H1 (cell line): ENCODE measurements around the gene BATF3. TPM values are rescaled to one million over a fixed set of nuclear protein-coding genes. Genes with fewer than 3 reads are reported as not detected.
A peak's percentile ranks its signal among the peaks of the same experiment; 100 is the strongest.

Experiments
- CTCF ChIA-PET: fragments of 300-600 bp; sonication (Branson Sonifier 250); formaldehyde crosslinking; loops from one replicate; lab custom pipeline; 2021; ENCODE audit not compliant: partially characterized antibody; lab: Charles Lee
- POLR2A ChIA-PET: fragments of 300-600 bp; sonication (Branson Sonifier 250); formaldehyde crosslinking; loops from one replicate; lab custom pipeline; 2021; ENCODE audit warnings: inconsistent platforms; ENCODE audit not compliant: partially characterized antibody; lab: Charles Lee
- DNase-seq, 2 experiments: peaks; one replicate each; pipeline versions ENCODE4 v3.0.0 to v3.0.0-alpha.2; 2010 to 2022; ENCODE audit warnings: low spot score in 2 of 2, low read depth in 1 of 2, mixed read lengths in 1 of 2
- FAIRE-seq: peaks from 2 replicates; lab custom pipeline; 2011; peaks lifted over from hg19 to GRCh38; lab: Jason Lieb, UNC
- H2AFZ ChIP-seq: 2 replicates; pipeline ENCODE4 v1.8.1; 2012; ENCODE audit warnings: low read length, inconsistent platforms
- H2AK5ac ChIP-seq: 2 replicates; pipeline ENCODE4 v1.6.1; 2013; ENCODE audit warnings: low read depth, low read length
- H2BK120ac ChIP-seq: replicated peaks from 2 replicates; pipeline ENCODE3; 2013; ENCODE audit warnings: low read depth, low read length, inconsistent platforms
- H2BK12ac ChIP-seq: 2 replicates; pipeline ENCODE4 v1.6.1; 2013; ENCODE audit warnings: low read depth, low read length
- H2BK15ac ChIP-seq: 2 replicates; pipeline ENCODE4 v1.6.1; 2013; ENCODE audit warnings: low read length
- H2BK20ac ChIP-seq: 2 replicates; pipeline ENCODE4 v1.6.1; 2013; ENCODE audit warnings: low read length
- H2BK5ac ChIP-seq: 2 replicates; pipeline ENCODE4 v1.6.1; 2013; ENCODE audit warnings: low read depth, low read length
- H3K14ac ChIP-seq: 2 replicates; pipeline ENCODE4 v1.6.1; 2013; ENCODE audit warnings: inconsistent platforms; ENCODE audit not compliant: insufficient read length
- H3K18ac ChIP-seq: 2 replicates; pipeline ENCODE4 v1.6.1; 2013; ENCODE audit warnings: low read length; ENCODE audit errors: extremely low read depth
- H3K23ac ChIP-seq: 2 replicates; pipeline ENCODE4 v1.6.1; 2013; ENCODE audit warnings: inconsistent platforms; ENCODE audit not compliant: insufficient read length
- H3K23me2 ChIP-seq: 2 replicates; pipeline ENCODE4 v1.6.1; 2013; ENCODE audit warnings: low read depth, low read length
- H3K27ac ChIP-seq: 2 replicates; pipeline ENCODE4 v1.6.1; 2011; ENCODE audit warnings: low read depth, low read length, inconsistent platforms
- H3K27me3 ChIP-seq, 4 experiments: replicated peaks in 1 of 4; 1 replicate in 1 of 4; 2 replicates in 3 of 4; pipeline versions ENCODE4 v1.6.1 to v1.8.1; 2011 to 2013; ENCODE audit warnings: low read length in 3 of 4, mild to moderate bottlenecking in 3 of 4, inconsistent platforms in 2 of 4, mixed read lengths in 2 of 4, moderate library complexity in 1 of 4; ENCODE audit not compliant: control insufficient read depth in 3 of 4, insufficient read depth in 3 of 4; ENCODE audit errors: extremely low read depth in 1 of 4
- H3K36me3 ChIP-seq, 4 experiments: 2 replicates each; pipeline versions ENCODE4 v1.6.1 to v1.8.1; 2011 to 2013; ENCODE audit warnings: mild to moderate bottlenecking in 4 of 4, low read length in 3 of 4, moderate library complexity in 2 of 4, control low read depth in 1 of 4, inconsistent platforms in 1 of 4; ENCODE audit not compliant: insufficient read depth in 4 of 4, control insufficient read depth in 2 of 4
- H3K4ac ChIP-seq: replicated peaks from 2 replicates; pipeline ENCODE3; 2013; ENCODE audit warnings: low read length, low read depth, mixed read lengths, inconsistent platforms; ENCODE audit not compliant: insufficient read length
- H3K4me1 ChIP-seq, 4 experiments: replicated peaks in 1 of 4; 1 replicate in 1 of 4; 2 replicates in 3 of 4; pipeline versions ENCODE4 v1.6.1 to v1.8.1; 2011 to 2013; ENCODE audit warnings: low read length in 3 of 4, inconsistent platforms in 2 of 4, mixed read lengths in 1 of 4; ENCODE audit not compliant: insufficient read depth in 4 of 4, control insufficient read depth in 3 of 4
- H3K4me2 ChIP-seq, 2 experiments: 2 replicates each; pipeline versions ENCODE4 v1.6.1 to v1.8.1; 2011 to 2013; ENCODE audit warnings: low read depth in 2 of 2, low read length in 2 of 2, control low read depth in 1 of 2, inconsistent platforms in 1 of 2, mild to moderate bottlenecking in 1 of 2; ENCODE audit not compliant: insufficient read depth in 1 of 2
- H3K4me3 ChIP-seq, 4 experiments: fragments of 200-600, 300-600 bp in 1 of 4; sonication (generic), shearing (Covaris generic), sonication (Bioruptor Twin) in 1 of 4; 2 replicates each; pipeline versions ENCODE4 v1.5.1 to v1.8.1; 2011 to 2016; ENCODE audit warnings: low read length in 4 of 4, low read depth in 3 of 4, control low read depth in 2 of 4, inconsistent platforms in 2 of 4, mild to moderate bottlenecking in 2 of 4, mixed read lengths in 1 of 4, moderate library complexity in 1 of 4; ENCODE audit not compliant: insufficient read depth in 2 of 4; ENCODE audit errors: extremely low read depth in 1 of 4
- H3K56ac ChIP-seq: replicated peaks from 2 replicates; pipeline ENCODE3; 2013; ENCODE audit warnings: low read depth, mild to moderate bottlenecking, mixed read lengths, low read length, inconsistent platforms; ENCODE audit not compliant: insufficient read length
- H3K79me1 ChIP-seq: 2 replicates; pipeline ENCODE4 v1.6.1; 2013; ENCODE audit warnings: low read depth, low read length, control low read depth
- H3K79me2 ChIP-seq, 2 experiments: 2 replicates each; pipeline versions ENCODE4 v1.6.1 to v1.8.1; 2012 to 2013; ENCODE audit warnings: low read length in 2 of 2, mild to moderate bottlenecking in 2 of 2, inconsistent platforms in 1 of 2; ENCODE audit not compliant: insufficient read depth in 2 of 2, control insufficient read depth in 1 of 2
- H3K9ac ChIP-seq, 4 experiments: replicated peaks in 1 of 4; 1 replicate in 1 of 4; 2 replicates in 3 of 4; pipeline versions ENCODE4 v1.6.1 to v1.8.1; 2011 to 2013; ENCODE audit warnings: low read depth in 3 of 4, low read length in 3 of 4, control low read depth in 2 of 4, mild to moderate bottlenecking in 2 of 4, moderate library complexity in 2 of 4, inconsistent platforms in 1 of 4; ENCODE audit errors: extremely low read depth in 1 of 4
- H3K9me3 ChIP-seq, 2 experiments: 2 replicates each; pipeline versions ENCODE4 v1.6.1 to v1.8.1; 2012 to 2013; ENCODE audit warnings: mild to moderate bottlenecking in 2 of 2, moderate library complexity in 2 of 2, control low read depth in 1 of 2, inconsistent platforms in 1 of 2, low read depth in 1 of 2, low read length in 1 of 2, mixed read lengths in 1 of 2; ENCODE audit not compliant: insufficient read depth in 2 of 2
- H4K20me1 ChIP-seq, 2 experiments: replicated peaks in 1 of 2; 2 replicates each; pipeline versions ENCODE3 to v1.8.1; 2011 to 2013; ENCODE audit warnings: inconsistent platforms in 2 of 2, low read length in 2 of 2, mild to moderate bottlenecking in 1 of 2; ENCODE audit not compliant: insufficient read depth in 2 of 2, control insufficient read depth in 1 of 2
- H4K5ac ChIP-seq: 2 replicates; pipeline ENCODE4 v1.6.1; 2013; ENCODE audit warnings: low read length, low read depth, mixed read lengths, inconsistent platforms; ENCODE audit not compliant: insufficient read length
- H4K8ac ChIP-seq: 2 replicates; pipeline ENCODE4 v1.8.0; 2013; ENCODE audit warnings: mild to moderate bottlenecking, moderate library complexity, low read length, inconsistent platforms; ENCODE audit not compliant: insufficient read depth; ENCODE audit errors: extremely low read depth
- H4K91ac ChIP-seq: replicated peaks from 2 replicates; pipeline ENCODE3; 2013; ENCODE audit warnings: low read length, mixed read lengths, inconsistent platforms; ENCODE audit not compliant: insufficient read length
- ASH2L ChIP-seq: fragments of 200-600, 300-600 bp; sonication (generic); IDR thresholded peaks from one replicate; pipeline ENCODE4 v1.7.1; 2017; ENCODE audit warnings: low read length
- CTBP2 ChIP-seq: IDR thresholded peaks from 2 replicates; pipeline ENCODE4 v1.7.0; 2011; ENCODE audit warnings: borderline replicate concordance, mild to moderate bottlenecking, moderate library complexity, mixed read lengths, low read length; ENCODE audit not compliant: insufficient read depth, insufficient read length
- GABPA ChIP-seq: IDR thresholded peaks from 2 replicates; pipeline ENCODE4 v1.6.1; 2011; ENCODE audit warnings: mild to moderate bottlenecking, low read length, moderate library complexity, borderline replicate concordance; ENCODE audit not compliant: insufficient read depth
- HDAC6 ChIP-seq: IDR thresholded peaks from one replicate; pipeline ENCODE4 v1.7.1; 2012; ENCODE audit warnings: low read depth, mild to moderate bottlenecking, inconsistent platforms, low read length, moderate library complexity
- KDM1A ChIP-seq: fragments of 200-600, 300-600 bp; sonication (generic); IDR thresholded peaks from 2 replicates; pipeline ENCODE4 v1.7.1; 2016; ENCODE audit warnings: mild to moderate bottlenecking, low read length, borderline replicate concordance
- MAFK ChIP-seq: IDR thresholded peaks from 2 replicates; pipeline ENCODE4 v1.6.1; 2012; ENCODE audit warnings: low read depth, mild to moderate bottlenecking, improper control_type of control experiment, low read length
- NANOG ChIP-seq: IDR thresholded peaks from 2 replicates; pipeline ENCODE4 v1.6.1; 2011; ENCODE audit warnings: low read length, low read depth, mild to moderate bottlenecking, inconsistent platforms; ENCODE audit not compliant: insufficient read depth, poor library complexity, severe bottlenecking
- WGBS, 2 experiments: shearing (Covaris generic) in 1 of 2; methylation state at CpG; one replicate each; pipeline versions ENCODE4 v1.1.6 to v1.1.7; 2013 to 2015; ENCODE audit warnings: low lambda C conversion rate in 2 of 2, mixed read lengths in 2 of 2, inconsistent platforms in 1 of 2, low coverage in 1 of 2, missing lambda C conversion rate in 1 of 2; ENCODE audit not compliant: insufficient replicate concordance in 2 of 2, insufficient coverage in 1 of 2, insufficient read length in 1 of 2; ENCODE audit errors: extremely low coverage in 1 of 2, missing lambda C conversion rate in 1 of 2; 5-methylcytosine and 5-hydroxymethylcytosine counted together
- polyA plus RNA-seq, 7 experiments: library from polyadenylated mRNA; depleted of rRNA in 3 of 7; stranded (reverse) in 5 of 7; unstranded in 2 of 7; fragments of >200 nt in 5 of 7; fragments of 200-250 nt in 2 of 7; gene quantifications; 1 replicate in 5 of 7; 2 replicates in 1 of 7; 4 replicates in 1 of 7; pipeline versions ENCODE4 v1.2.1 to v1.2.3, GENCODE V29; 2011 to 2013; ENCODE audit warnings: missing spikeins in 2 of 7, mixed read lengths in 2 of 7
- total RNA-seq: library from RNA; stranded (reverse); fragmentation: NEBNext Ultra II Directional; extraction: Animal tissue kit (Norgen Biotek cat#: 25700); gene quantifications from 2 replicates; pipeline ENCODE4 v1.2.1, GENCODE V29; 2021

Gene BATF3
- total and polyA plus RNA-seq, 2 of the 8 experiments (the other 6 are each of a cell fraction or from before 2014, with no cell fraction given) = 6.3 TPM

- Histone ChIP-seq H2AK5ac (no peak overlapping the region), H2BK120ac (no peak overlapping the region), H3K23ac (no peak overlapping the region), H4K5ac (no peak overlapping the region), H3K79me2 (no peaks in the 10 kb centered on the region), H2BK20ac (no peak overlapping the region), H3K79me1 (no peaks in the 10 kb centered on the region; the same call in 1 of the 2 replicates), H3K18ac (no peak overlapping the region), H3K56ac (no peak overlapping the region), H2BK12ac (no peak overlapping the region), H4K91ac (no peak overlapping the region), H2BK15ac (no peak overlapping the region), H3K14ac (no peak overlapping the region), H3K23me2 (no peaks in the 10 kb centered on the region), H4K20me1 (no peaks in the 10 kb centered on the region), H3K4me1 (peaks cover 0 to 8% (median 6%) of the 10 kb centered on the region in 4 experiments; a peak in 3 of 7 replicates), H3K27ac (no peak overlapping the region), H3K4ac (no peak overlapping the region), H4K8ac (no peak overlapping the region), H3K4me3 (no peak overlapping the region), H2BK5ac (no peak overlapping the region), H3K9me3 (no peaks in the 10 kb centered on the region), H2AFZ (no peak overlapping the region), H3K9ac (no peak overlapping the region), H3K36me3 (no peaks in the 10 kb centered on the region), H3K4me2 (no peak overlapping the region), H3K27me3 (peaks cover 0 to 9% (median 5%) of the 10 kb centered on the region in 4 experiments; a peak in 4 of 7 replicates)
- ChIA-PET POLR2A (interaction anchor here (0.9 to 5.1 kb wide), 3 partner anchors 59 to 312 kb away, joined by 3 to 39 read pairs (median 3); partner anchors contain the start of gene ATF3), CTCF (interaction anchor here (0.7 to 4.8 kb wide), 38 partner anchors 9 to 306 kb away, joined by 3 to 57 read pairs (median 4); partner anchors contain the start of gene ATF3)
- WGBS, 2 experiments = 88% methylated on average over 5 of the region's 5 CpGs; no CpG with 5 or more reads in 1 of the 2 experiments
- no peak for FAIRE-seq
- no peak for TF ChIP-seq KDM1A
- TF ChIP-seq ASH2L = no peak
- TF ChIP-seq MAFK = no peak
- TF ChIP-seq CTBP2 = no peak
- no peak for TF ChIP-seq GABPA
- no peak for TF ChIP-seq NANOG
- TF ChIP-seq HDAC6 = no peak
- peak in 1 of 2 experiments; percentile 13 for DNase-seq
Measured at GRCh38 chr1:212668477-212668876, 31.2 kb downstream of the BATF3 start.
